Endothelial cell of umbilical vein (primary cell): ENCODE data around the gene CCDC136. TPM values are rescaled to one million over a fixed set of nuclear protein-coding genes. Genes with fewer than 3 reads are reported as not detected.

ENCODE experiments used
- BruUV-seq: library from RNA; stranded (reverse); fragments of 400-500 nt; replicated peaks from 2 replicates; lab custom pipeline; 2021; lab: Mats Ljungman, UMichigan
- CTCF ChIA-PET: fragments of 300-600, 350-600 bp; sonication (Branson Sonifier 250); formaldehyde crosslinking; loops from one replicate; lab custom pipeline; 2021; ENCODE audit warnings: antibody characterized with exemption, inconsistent platforms; lab: Charles Lee
- POLR2A ChIA-PET: fragments of 300-600, 350-600 bp; sonication (Branson Sonifier 250); formaldehyde crosslinking; loops from one replicate; lab custom pipeline; 2021; ENCODE audit warnings: antibody characterized with exemption, inconsistent platforms; lab: Charles Lee
- DNase-seq: peaks from one replicate; pipeline ENCODE4 v3.0.0-alpha.2; 2011; ENCODE audit warnings: low read depth, low spot score
- FAIRE-seq: peaks from 2 replicates; lab custom pipeline; 2011; peaks lifted over from hg19 to GRCh38; lab: Jason Lieb, UNC
- H2AFZ ChIP-seq: 2 replicates; pipeline ENCODE4 v1.6.0; 2012; ENCODE audit warnings: low read depth, low read length, control low read depth, inconsistent platforms
- H3K27ac ChIP-seq: 2 replicates; pipeline ENCODE4 v1.5.1; 2011; ENCODE audit warnings: low read depth, mild to moderate bottlenecking, control low read depth, low read length, moderate library complexity; ENCODE audit not compliant: insufficient read depth
- H3K27me3 ChIP-seq, 2 experiments: 2 replicates each; pipeline versions ENCODE4 v1.6.0 to v1.6.1; 2011; ENCODE audit warnings: low read length in 2 of 2, mixed read lengths in 1 of 2; ENCODE audit not compliant: control insufficient read depth in 2 of 2, insufficient read depth in 2 of 2
- H3K36me3 ChIP-seq, 2 experiments: 2 replicates in 1 of 2; 3 replicates in 1 of 2; pipeline ENCODE4 v1.5.1; 2011; ENCODE audit warnings: low read length in 2 of 2, mild to moderate bottlenecking in 1 of 2, moderate library complexity in 1 of 2; ENCODE audit not compliant: control insufficient read depth in 2 of 2, insufficient read depth in 2 of 2; ENCODE audit errors: extremely low read depth in 1 of 2
- H3K4me1 ChIP-seq: 3 replicates; pipeline ENCODE4 v1.5.1; 2011; ENCODE audit warnings: mild to moderate bottlenecking, low read length; ENCODE audit not compliant: control insufficient read depth, insufficient read depth; ENCODE audit errors: extremely low read depth
- H3K4me2 ChIP-seq: 2 replicates; pipeline ENCODE4 v1.6.1; 2011; ENCODE audit warnings: low read length, control low read depth, mixed read lengths; ENCODE audit not compliant: insufficient read depth
- H3K4me3 ChIP-seq, 3 experiments: fragments of 200-600 bp in 1 of 3; sonication (generic), shearing (Covaris generic) in 1 of 3; replicated peaks in 1 of 3; 2 replicates each; pipeline ENCODE4 v1.5.1; 2011 to 2016; ENCODE audit warnings: control low read depth in 3 of 3, low read length in 3 of 3, mild to moderate bottlenecking in 2 of 3, inconsistent platforms in 1 of 3, low read depth in 1 of 3, moderate library complexity in 1 of 3; ENCODE audit not compliant: insufficient read depth in 1 of 3
- H3K79me2 ChIP-seq: 2 replicates; pipeline ENCODE4 v1.6.0; 2012; ENCODE audit warnings: low read length, inconsistent platforms; ENCODE audit not compliant: control insufficient read depth, insufficient read depth
- H3K9ac ChIP-seq: replicated peaks from 2 replicates; pipeline ENCODE3; 2011; ENCODE audit warnings: low read length, control low read depth; ENCODE audit not compliant: insufficient read depth; ENCODE audit errors: extremely low read depth
- H3K9me1 ChIP-seq: replicated peaks from 3 replicates; pipeline ENCODE4 v1.6.0; 2011; ENCODE audit warnings: mild to moderate bottlenecking, low read length; ENCODE audit not compliant: control insufficient read depth, insufficient read depth; ENCODE audit errors: extremely low read depth
- H3K9me3 ChIP-seq: replicated peaks from 2 replicates; pipeline ENCODE4 v1.5.1; 2012; ENCODE audit warnings: low read length, inconsistent platforms; ENCODE audit not compliant: control insufficient read depth, insufficient read depth
- H4K20me1 ChIP-seq: replicated peaks from 2 replicates; pipeline ENCODE3; 2011; ENCODE audit warnings: mild to moderate bottlenecking, low read length; ENCODE audit not compliant: control insufficient read depth, insufficient read depth; ENCODE audit errors: extremely low read depth
- EZH2 ChIP-seq: IDR thresholded peaks from 2 replicates; pipeline ENCODE4 v1.6.1; 2012; ENCODE audit warnings: borderline replicate concordance, low read depth, mild to moderate bottlenecking, moderate library complexity, low read length, inconsistent platforms; ENCODE audit not compliant: severe bottlenecking
- FOS ChIP-seq: IDR thresholded peaks from 2 replicates; pipeline ENCODE4 v1.6.1; 2011; ENCODE audit warnings: mild to moderate bottlenecking, low read length, moderate library complexity, borderline replicate concordance; ENCODE audit not compliant: insufficient read depth
- GATA2 ChIP-seq: IDR thresholded peaks from 2 replicates; pipeline ENCODE4 v1.7.0; 2011; ENCODE audit warnings: low read depth, mild to moderate bottlenecking, moderate library complexity, mixed read lengths, low read length; ENCODE audit not compliant: insufficient read length, insufficient read depth
- JUN ChIP-seq: IDR thresholded peaks from 2 replicates; pipeline ENCODE4 v1.6.1; 2011; ENCODE audit warnings: borderline replicate concordance, low read depth; ENCODE audit not compliant: insufficient read length, insufficient read depth
- MAX ChIP-seq: IDR thresholded peaks from 2 replicates; pipeline ENCODE4 v1.6.1; 2011; ENCODE audit not compliant: insufficient read depth, insufficient read length
- MYC ChIP-seq: IDR thresholded peaks from one replicate; pipeline ENCODE4 v1.6.1; 2011; ENCODE audit warnings: mild to moderate bottlenecking, low read depth, low read length
- POLR2AphosphoS5 ChIP-seq: IDR thresholded peaks from 2 replicates; pipeline ENCODE4 v1.6.1; 2012; ENCODE audit warnings: low read depth, mild to moderate bottlenecking, control low read depth, low read length, moderate library complexity; ENCODE audit not compliant: insufficient read depth
- dilution Hi-C: fragments of 300-500 bp; cut with MboI; formaldehyde crosslinking; loops from one replicate; pipeline ENCODE4 v1.15.0; 2019; ENCODE audit warnings: low sequenced_read_pairs; ENCODE audit not compliant: extremely low pct_ligation_motif_present
- intact Hi-C: fragments of 100-400 bp; cut with micrococcal nuclease; formaldehyde crosslinking; loops from one replicate; pipeline ENCODE4 v1.10.0; 2022
- polyA plus RNA-seq, 4 experiments: library from polyadenylated mRNA; depleted of rRNA in 3 of 4; stranded (reverse) in 3 of 4; unstranded in 1 of 4; fragments of >200 nt; gene quantifications; 2 replicates each; pipeline versions ENCODE4 v1.2.1 to v1.2.3, GENCODE V29; 2011 to 2012; ENCODE audit warnings: missing spikeins in 1 of 4
- total RNA-seq: library from RNA; stranded (reverse); gene quantifications from 2 replicates; pipeline ENCODE4 v1.2.3, GENCODE V29; 2021

Gene CCDC136
- total and polyA plus RNA-seq, 2 donors (not counting 3 experiments of a cell fraction or from before 2014, with no cell fraction given): 1.8 to 3.3 TPM

- H3K79me2 ChIP-seq: no peaks in the 10 kb centered on the region
- no peak overlapping the region for H2AFZ ChIP-seq
- no peak overlapping the region for H3K4me3 ChIP-seq
- H3K4me2 ChIP-seq: no peak overlapping the region
- DNase-seq (no peak), FAIRE-seq (no peak)
- H3K27ac ChIP-seq: no peak overlapping the region
- no peaks in the 10 kb centered on the region for H3K9me1 ChIP-seq
- H3K36me3 ChIP-seq: no peaks in the 10 kb centered on the region
- CTCF ChIA-PET: interaction anchor here (0.9 to 1.9 kb wide), 2 partner anchors 40 to 87 kb away, joined by 4 read pairs; no protein-coding TSS in a partner anchor
- BruUV-seq: no TSS peak
- H3K9me3 ChIP-seq: no peaks in the 10 kb centered on the region
- peaks cover 12 to 15% of the 10 kb centered on the region in 2 experiments for H3K27me3 ChIP-seq
- no peak overlapping the region for H3K9ac ChIP-seq
- dilution Hi-C loops: no loop called here
- TF ChIP-seq POLR2AphosphoS5 (no peak), JUN (no peak), MAX (no peak), FOS (no peak), EZH2 (no peak), GATA2 (no peak)
- intact Hi-C loops: no loop called here
- H4K20me1 ChIP-seq: no peaks in the 10 kb centered on the region
- peaks cover 4% of the 10 kb centered on the region for H3K4me1 ChIP-seq
- POLR2A ChIA-PET: no interaction called here
These were observed 2.3 kb downstream of the CCDC136 start for GRCh38 chr7:128794020-128794419.

- POLR2A ChIA-PET: no interaction called here
- intact Hi-C loops: no loop called here
These were observed 2.7 kb downstream of the CCDC136 start for GRCh38 chr7:128794436-128794835.

More at GRCh38 chr7:128794436-128794835, 2.7 kb downstream of the CCDC136 start:
- no peaks in the 10 kb centered on the region for H3K9me1 ChIP-seq
- H2AFZ ChIP-seq: no peak overlapping the region
- TF ChIP-seq FOS (no peak), MYC (no peak), POLR2AphosphoS5 (no peak), JUN (no peak)
- dilution Hi-C loops: no loop called here
- peaks cover 9 to 11% of the 10 kb centered on the region in 2 experiments for H3K27me3 ChIP-seq
- no peak for DNase-seq
- BruUV-seq: no TSS peak
- no peaks in the 10 kb centered on the region for H3K9me3 ChIP-seq
- CTCF ChIA-PET: interaction anchor here (0.9 to 1.9 kb wide), 2 partner anchors 39 to 86 kb away, joined by 4 read pairs; no protein-coding TSS in a partner anchor
- no peaks in the 10 kb centered on the region for H4K20me1 ChIP-seq
- H3K4me1 ChIP-seq: peaks cover 4% of the 10 kb centered on the region
- H3K4me2 ChIP-seq: no peak overlapping the region
- no peaks in the 10 kb centered on the region for H3K79me2 ChIP-seq
- FAIRE-seq: no peak
- H3K36me3 ChIP-seq: no peaks in the 10 kb centered on the region
- no peak overlapping the region for H3K4me3 ChIP-seq
- no peak overlapping the region for H3K9ac ChIP-seq
- H3K27ac ChIP-seq: no peak overlapping the region
